Smooth muscle cell (in vitro differentiated cells): Measurements from ENCODE around the gene ADCY10. TPM values are rescaled to one million over a fixed set of nuclear protein-coding genes. Genes with fewer than 3 reads are reported as not detected.

Experiments
- DNase-seq: peaks from one replicate; lab custom pipeline; 2025; ENCODE audit not compliant: unreplicated experiment; lab: John Stamatoyannopoulos, UW
- H2AFZ ChIP-seq: fragments of 200-600 bp; sonication (generic); 2 replicates; pipeline ENCODE4 v1.6.0; 2016; ENCODE audit warnings: antibody characterized with exemption, low read depth, mild to moderate bottlenecking
- H3F3A ChIP-seq: fragments of 200-600 bp; sonication (generic); 2 replicates; pipeline ENCODE4 v1.6.0; 2017; ENCODE audit warnings: antibody characterized with exemption, low read depth
- H3K27ac ChIP-seq: fragments of 200-600 bp; sonication (generic); 2 replicates; pipeline ENCODE4 v1.5.1; 2016; ENCODE audit warnings: low read depth, mild to moderate bottlenecking
- H3K27me3 ChIP-seq: fragments of 200-600 bp; sonication (generic); 2 replicates; pipeline ENCODE4 v1.6.1; 2016; ENCODE audit warnings: low read depth, mild to moderate bottlenecking
- H3K36me3 ChIP-seq: fragments of 200-600 bp; sonication (generic); 2 replicates; pipeline ENCODE4 v1.5.1; 2016; ENCODE audit warnings: low read depth
- H3K4me1 ChIP-seq: fragments of 200-600 bp; sonication (generic); 2 replicates; pipeline ENCODE4 v1.5.1; 2016; ENCODE audit warnings: low read depth
- H3K4me2 ChIP-seq: fragments of 200-600 bp; sonication (generic); 2 replicates; pipeline ENCODE4 v1.6.0; 2016; ENCODE audit warnings: mild to moderate bottlenecking
- H3K4me3 ChIP-seq: fragments of 200-600 bp; sonication (generic); 2 replicates; pipeline ENCODE4 v1.5.1; 2016; ENCODE audit warnings: mild to moderate bottlenecking
- H3K79me2 ChIP-seq: fragments of 200-600 bp; sonication (generic); 2 replicates; pipeline ENCODE4 v1.6.0; 2016; ENCODE audit warnings: low read depth, mild to moderate bottlenecking
- H3K9ac ChIP-seq: fragments of 200-600 bp; sonication (generic); 2 replicates; pipeline ENCODE4 v1.6.0; 2016; ENCODE audit warnings: low read depth
- H3K9me3 ChIP-seq: fragments of 200-600 bp; sonication (generic); replicated peaks from 2 replicates; pipeline ENCODE4 v1.5.1; 2016; ENCODE audit warnings: low read depth
- H4K20me1 ChIP-seq: fragments of 200-600 bp; sonication (generic); 2 replicates; pipeline ENCODE4 v1.6.0; 2016; ENCODE audit warnings: low read depth
- CTCF ChIP-seq: fragments of 200-600 bp; sonication (generic); IDR thresholded peaks from 2 replicates; pipeline ENCODE4 v1.5.1; 2017; ENCODE audit warnings: borderline replicate concordance, mild to moderate bottlenecking, antibody characterized with exemption; ENCODE audit not compliant: insufficient read depth, poor library complexity, severe bottlenecking
- WGBS: methylation state at CpG from one replicate; pipeline ENCODE4 v1.1.7; 2016; ENCODE audit warnings: low lambda C conversion rate; 5-methylcytosine and 5-hydroxymethylcytosine counted together
- polyA plus RNA-seq: library from polyadenylated mRNA; unstranded; fragments of >200 nt; fragmentation: Nextera tagmentation; extraction: Ambion mirVana; gene quantifications from 2 replicates; pipeline ENCODE4 v1.2.1, GENCODE V29; 2016
- total RNA-seq: library from RNA; depleted of rRNA; stranded (reverse); fragments of >200 nt; gene quantifications from 2 replicates; pipeline ENCODE4 v1.2.3, GENCODE V29; 2014

ADCY10 gene
- total and polyA plus RNA-seq, 2 experiments from 2014 or later = not detected

GRCh38 chr1:167782946-167783345 lies 131.0 kb downstream of the ADCY10 start:
- H3K9me3 ChIP-seq = no peaks in the 10 kb centered on the region
- peaks cover 33% of the 10 kb centered on the region for H4K20me1 ChIP-seq
- no peak overlapping the region for H3K4me2 ChIP-seq
- no peak for DNase-seq
- H3F3A ChIP-seq = peaks cover 4% of the 10 kb centered on the region
- H3K4me1 ChIP-seq = no peaks in the 10 kb centered on the region
- H3K4me3 ChIP-seq = no peak overlapping the region
- WGBS = 100% methylated on average over 1 of the region's 1 CpG
- no peak overlapping the region for H3K27ac ChIP-seq
- no peaks in the 10 kb centered on the region for H3K27me3 ChIP-seq
- H3K9ac ChIP-seq = no peak overlapping the region
- no peak for TF ChIP-seq CTCF
- H2AFZ ChIP-seq = no peak overlapping the region
- peaks cover 43% of the 10 kb centered on the region for H3K79me2 ChIP-seq
- peaks cover 28% of the 10 kb centered on the region for H3K36me3 ChIP-seq

GRCh38 chr1:167781558-167781957 lies 132.4 kb downstream of the ADCY10 start:
- Histone ChIP-seq H2AFZ (no peak overlapping the region), H3K4me1 (no peaks in the 10 kb centered on the region), H3K9ac (no peak overlapping the region), H3F3A (no peaks in the 10 kb centered on the region), H3K79me2 (peaks cover 43% of the 10 kb centered on the region), H3K27me3 (no peaks in the 10 kb centered on the region), H3K4me2 (no peak overlapping the region), H4K20me1 (peaks cover 27% of the 10 kb centered on the region), H3K27ac (no peak overlapping the region), H3K4me3 (no peak overlapping the region), H3K9me3 (no peaks in the 10 kb centered on the region), H3K36me3 (peaks cover 27% of the 10 kb centered on the region)
- DNase-seq = no peak
- WGBS = 97% methylated on average over 2 of the region's 2 CpGs
- no peak for TF ChIP-seq CTCF

- Histone ChIP-seq H4K20me1 (peaks cover 43% of the 10 kb centered on the region), H3K4me1 (peaks cover 9% of the 10 kb centered on the region), H3F3A (peaks cover 9% of the 10 kb centered on the region), H3K9ac (no peak overlapping the region), H3K9me3 (no peaks in the 10 kb centered on the region), H3K27me3 (no peaks in the 10 kb centered on the region), H3K4me3 (no peak overlapping the region), H3K27ac (peak overlapping the region; percentile 97), H3K79me2 (peaks cover 47% of the 10 kb centered on the region), H3K4me2 (no peak overlapping the region), H3K36me3 (peaks cover 24% of the 10 kb centered on the region), H2AFZ (no peak overlapping the region)
- DNase-seq = no peak
- WGBS = 96% methylated on average over 5 of the region's 5 CpGs
- no peak for TF ChIP-seq CTCF
Observed at GRCh38 chr1:167777269-167777650, 136.7 kb downstream of the ADCY10 start.

GRCh38 chr1:167776616-167777268 lies 137.2 kb downstream of the ADCY10 start:
- no peak for DNase-seq
- Histone ChIP-seq H3K4me2 (peak overlapping the region; percentile 76), H3K79me2 (peaks cover 43% of the 10 kb centered on the region), H3K9me3 (no peaks in the 10 kb centered on the region), H2AFZ (no peak overlapping the region), H3K36me3 (peaks cover 24% of the 10 kb centered on the region), H4K20me1 (peaks cover 48% of the 10 kb centered on the region), H3K4me3 (no peak overlapping the region), H3K4me1 (peaks cover 9% of the 10 kb centered on the region), H3K27me3 (no peaks in the 10 kb centered on the region), H3K9ac (peak overlapping the region; percentile 83), H3K27ac (peak overlapping the region; percentile 97), H3F3A (peaks cover 9% of the 10 kb centered on the region)
- WGBS = 100% methylated on average over 1 of the region's 1 CpG
- no peak for TF ChIP-seq CTCF
